ENCODE data around the gene FN3K. TPM values are rescaled to one million over a fixed set of nuclear protein-coding genes. Genes with fewer than 3 reads are reported as not detected.
A peak's percentile ranks its signal among the peaks of the same experiment; 100 is the strongest.

The FN3K gene
- total and polyA plus RNA-seq, 2 of the 13 experiments (the other 11 are each of a cell fraction or from before 2014, with no cell fraction given) = 3.5 to 12.2 TPM

DNA sequence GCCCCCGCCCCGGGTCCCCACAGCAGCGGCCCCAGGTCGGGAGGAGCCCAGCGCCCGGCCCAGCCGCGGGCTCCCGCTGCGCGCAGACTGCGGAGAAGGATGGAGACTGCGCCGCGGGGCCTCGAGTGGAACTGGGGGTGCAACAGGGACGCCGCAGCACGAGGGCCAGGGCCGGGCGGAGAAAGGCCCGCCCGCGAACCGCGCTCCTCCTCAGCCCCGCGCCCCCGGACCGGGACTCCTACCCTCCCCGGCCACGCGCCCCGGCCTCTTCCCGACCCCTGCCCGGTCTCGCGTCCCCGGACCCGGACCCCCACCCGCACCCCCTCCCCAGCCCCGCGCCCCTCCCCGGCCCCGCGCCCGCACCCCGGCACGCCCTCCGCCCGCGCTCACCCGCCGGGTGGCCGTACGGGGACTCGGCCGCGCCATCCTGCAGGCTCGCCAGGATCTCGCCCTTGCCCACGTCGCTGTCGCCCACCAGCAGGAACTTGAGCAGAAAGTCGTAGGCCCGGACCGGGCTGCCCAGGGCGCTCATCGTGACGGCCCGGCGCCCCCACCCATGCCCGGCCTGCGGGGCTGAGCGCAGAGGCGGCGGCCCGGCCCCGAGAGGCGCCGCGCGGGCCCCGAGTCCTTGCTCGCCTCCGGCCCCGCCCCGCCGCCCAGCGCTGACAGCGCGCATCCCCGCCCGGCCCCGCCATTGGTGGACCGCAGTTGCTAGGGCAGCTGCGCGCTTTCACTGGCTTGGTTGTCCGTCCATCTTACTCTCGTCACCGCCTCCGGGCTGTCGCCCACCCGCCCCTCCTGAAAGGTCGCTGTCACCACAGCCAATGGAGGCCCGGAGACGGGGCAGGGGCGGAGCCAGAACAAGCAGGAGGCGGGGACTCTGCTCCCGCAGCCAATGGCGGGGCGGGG, 37.1 kb upstream of the FN3K start, which contains the start of gene RAB40B (continued):
- TF ChIP-seq, protein P1, sequence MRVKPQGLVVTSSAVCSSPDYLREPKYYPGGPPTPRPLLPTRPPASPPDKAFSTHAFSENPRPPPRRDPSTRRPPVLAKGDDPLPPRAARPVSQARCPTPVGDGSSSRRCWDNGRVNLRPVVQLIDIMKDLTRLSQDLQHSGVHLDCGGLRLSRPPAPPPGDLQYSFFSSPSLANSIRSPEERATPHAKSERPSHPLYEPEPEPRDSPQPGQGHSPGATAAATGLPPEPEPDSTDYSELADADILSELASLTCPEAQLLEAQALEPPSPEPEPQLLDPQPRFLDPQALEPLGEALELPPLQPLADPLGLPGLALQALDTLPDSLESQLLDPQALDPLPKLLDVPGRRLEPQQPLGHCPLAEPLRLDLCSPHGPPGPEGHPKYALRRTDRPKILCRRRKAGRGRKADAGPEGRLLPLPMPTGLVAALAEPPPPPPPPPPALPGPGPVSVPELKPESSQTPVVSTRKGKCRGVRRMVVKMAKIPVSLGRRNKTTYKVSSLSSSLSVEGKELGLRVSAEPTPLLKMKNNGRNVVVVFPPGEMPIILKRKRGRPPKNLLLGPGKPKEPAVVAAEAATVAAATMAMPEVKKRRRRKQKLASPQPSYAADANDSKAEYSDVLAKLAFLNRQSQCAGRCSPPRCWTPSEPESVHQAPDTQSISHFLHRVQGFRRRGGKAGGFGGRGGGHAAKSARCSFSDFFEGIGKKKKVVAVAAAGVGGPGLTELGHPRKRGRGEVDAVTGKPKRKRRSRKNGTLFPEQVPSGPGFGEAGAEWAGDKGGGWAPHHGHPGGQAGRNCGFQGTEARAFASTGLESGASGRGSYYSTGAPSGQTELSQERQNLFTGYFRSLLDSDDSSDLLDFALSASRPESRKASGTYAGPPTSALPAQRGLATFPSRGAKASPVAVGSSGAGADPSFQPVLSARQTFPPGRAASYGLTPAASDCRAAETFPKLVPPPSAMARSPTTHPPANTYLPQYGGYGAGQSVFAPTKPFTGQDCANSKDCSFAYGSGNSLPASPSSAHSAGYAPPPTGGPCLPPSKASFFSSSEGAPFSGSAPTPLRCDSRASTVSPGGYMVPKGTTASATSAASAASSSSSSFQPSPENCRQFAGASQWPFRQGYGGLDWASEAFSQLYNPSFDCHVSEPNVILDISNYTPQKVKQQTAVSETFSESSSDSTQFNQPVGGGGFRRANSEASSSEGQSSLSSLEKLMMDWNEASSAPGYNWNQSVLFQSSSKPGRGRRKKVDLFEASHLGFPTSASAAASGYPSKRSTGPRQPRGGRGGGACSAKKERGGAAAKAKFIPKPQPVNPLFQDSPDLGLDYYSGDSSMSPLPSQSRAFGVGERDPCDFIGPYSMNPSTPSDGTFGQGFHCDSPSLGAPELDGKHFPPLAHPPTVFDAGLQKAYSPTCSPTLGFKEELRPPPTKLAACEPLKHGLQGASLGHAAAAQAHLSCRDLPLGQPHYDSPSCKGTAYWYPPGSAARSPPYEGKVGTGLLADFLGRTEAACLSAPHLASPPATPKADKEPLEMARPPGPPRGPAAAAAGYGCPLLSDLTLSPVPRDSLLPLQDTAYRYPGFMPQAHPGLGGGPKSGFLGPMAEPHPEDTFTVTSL (CRISPR knock-in tag; IDR thresholded peaks at IDR 0.05; ENCODE audit: borderline replicate concordance) = no peak
- TF ChIP-seq, protein P2, sequence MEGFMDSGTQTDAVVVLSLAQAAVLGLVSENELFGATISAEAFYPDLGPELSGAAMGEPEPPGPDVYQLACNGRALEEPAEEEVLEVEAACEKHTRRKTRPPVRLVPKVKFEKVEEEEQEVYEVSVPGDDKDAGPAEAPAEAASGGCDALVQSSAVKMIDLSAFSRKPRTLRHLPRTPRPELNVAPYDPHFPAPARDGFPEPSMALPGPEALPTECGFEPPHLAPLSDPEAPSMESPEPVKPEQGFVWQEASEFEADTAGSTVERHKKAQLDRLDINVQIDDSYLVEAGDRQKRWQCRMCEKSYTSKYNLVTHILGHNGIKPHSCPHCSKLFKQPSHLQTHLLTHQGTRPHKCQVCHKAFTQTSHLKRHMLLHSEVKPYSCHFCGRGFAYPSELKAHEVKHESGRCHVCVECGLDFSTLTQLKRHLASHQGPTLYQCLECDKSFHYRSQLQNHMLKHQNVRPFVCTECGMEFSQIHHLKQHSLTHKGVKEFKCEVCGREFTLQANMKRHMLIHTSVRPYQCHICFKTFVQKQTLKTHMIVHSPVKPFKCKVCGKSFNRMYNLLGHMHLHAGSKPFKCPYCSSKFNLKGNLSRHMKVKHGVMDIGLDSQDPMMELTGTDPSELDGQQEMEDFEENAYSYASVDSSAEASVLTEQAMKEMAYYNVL (CRISPR knock-in tag; IDR thresholded peaks at IDR 0.05; ENCODE audit: borderline replicate concordance) = no peak
- TF ChIP-seq PHF20 (CRISPR knock-in tag; IDR thresholded peaks at IDR 0.05) = no peak; the same call in 1 of the 2 replicates
- no peak for TF ChIP-seq ATF7 (IDR thresholded peaks at IDR 0.05)
- no peak for TF ChIP-seq ATF7 (CRISPR knock-in tag; IDR thresholded peaks at IDR 0.05)
- TF ChIP-seq, protein P3, sequence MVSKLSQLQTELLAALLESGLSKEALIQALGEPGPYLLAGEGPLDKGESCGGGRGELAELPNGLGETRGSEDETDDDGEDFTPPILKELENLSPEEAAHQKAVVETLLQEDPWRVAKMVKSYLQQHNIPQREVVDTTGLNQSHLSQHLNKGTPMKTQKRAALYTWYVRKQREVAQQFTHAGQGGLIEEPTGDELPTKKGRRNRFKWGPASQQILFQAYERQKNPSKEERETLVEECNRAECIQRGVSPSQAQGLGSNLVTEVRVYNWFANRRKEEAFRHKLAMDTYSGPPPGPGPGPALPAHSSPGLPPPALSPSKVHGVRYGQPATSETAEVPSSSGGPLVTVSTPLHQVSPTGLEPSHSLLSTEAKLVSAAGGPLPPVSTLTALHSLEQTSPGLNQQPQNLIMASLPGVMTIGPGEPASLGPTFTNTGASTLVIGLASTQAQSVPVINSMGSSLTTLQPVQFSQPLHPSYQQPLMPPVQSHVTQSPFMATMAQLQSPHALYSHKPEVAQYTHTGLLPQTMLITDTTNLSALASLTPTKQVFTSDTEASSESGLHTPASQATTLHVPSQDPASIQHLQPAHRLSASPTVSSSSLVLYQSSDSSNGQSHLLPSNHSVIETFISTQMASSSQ (IDR thresholded peaks at IDR 0.05; ENCODE audit: low read depth) = no peak
- TF ChIP-seq, protein P3 (CRISPR knock-in tag; IDR thresholded peaks at IDR 0.05; ENCODE audit: borderline replicate concordance) = no peak
- TF ChIP-seq GABPB1 (CRISPR knock-in tag; IDR thresholded peaks at IDR 0.05) = peak; percentile 64; the same call in 1 of the 2 replicates
- TF ChIP-seq SOX13 (IDR thresholded peaks at IDR 0.05) = no peak
- no peak for TF ChIP-seq SOX13 (CRISPR knock-in tag; conservative IDR thresholded peaks at IDR 0.05 in 1 of 2, IDR thresholded peaks at IDR 0.05 in 1 of 2)
- TF ChIP-seq ZFY (CRISPR knock-in tag; IDR thresholded peaks at IDR 0.05) = peak; percentile 78
- TF ChIP-seq TOPORS (CRISPR knock-in tag; IDR thresholded peaks at IDR 0.05) = peak; percentile 11; the same call in 1 of the 2 replicates
